IMR-90 (cell line): ENCODE results near the gene EPHA2. TPM values are rescaled to one million over a fixed set of nuclear protein-coding genes. Genes with fewer than 3 reads are reported as not detected.

Experiments used
- ATAC-seq: fragments of 200-7000 bp; cut with Tn5 transposase; 2 replicates; pipeline ENCODE4 v1.9.1; 2020; ENCODE audit warnings: low read depth, mild to moderate bottlenecking, moderate library complexity
- BruUV-seq: library from RNA; stranded (reverse); fragments of 400-500 nt; replicated peaks from 2 replicates; lab custom pipeline; 2021; lab: Mats Ljungman, UMichigan
- CTCF ChIA-PET: fragments of 300-600 bp; formaldehyde crosslinking; extraction: SDS; loops from one replicate; lab custom pipeline; 2021; ENCODE audit warnings: antibody characterized with exemption; lab: Yijun Ruan, JAX
- POLR2A ChIA-PET: fragments of 300-600 bp; sonication (Branson Sonifier 250); formaldehyde crosslinking; loops from one replicate; lab custom pipeline; 2022; ENCODE audit warnings: antibody characterized with exemption; ENCODE audit not compliant: unreplicated experiment; lab: Charles Lee
- DNase-seq: peaks from one replicate; pipeline ENCODE4 v3.0.0; 2013
- H2AFZ ChIP-seq: replicated peaks from 2 replicates; pipeline ENCODE3; 2013; ENCODE audit warnings: low read length, mild to moderate bottlenecking; ENCODE audit not compliant: poor library complexity
- H2AK5ac ChIP-seq: 2 replicates; pipeline ENCODE4 v1.6.1; 2013; ENCODE audit warnings: low read depth, low read length, inconsistent platforms
- H2AK9ac ChIP-seq: replicated peaks from 2 replicates; pipeline ENCODE3; 2013; ENCODE audit warnings: mild to moderate bottlenecking, low read depth, low read length, moderate library complexity; ENCODE audit not compliant: poor library complexity
- H2BK120ac ChIP-seq: 2 replicates; pipeline ENCODE4 v1.6.1; 2013; ENCODE audit warnings: low read depth, low read length, inconsistent platforms
- H2BK15ac ChIP-seq: 3 replicates; pipeline ENCODE4 v1.6.1; 2013; ENCODE audit warnings: low read depth, low read length, inconsistent platforms
- H2BK20ac ChIP-seq: 2 replicates; pipeline ENCODE4 v1.6.1; 2013; ENCODE audit warnings: low read depth, mild to moderate bottlenecking, inconsistent platforms, low read length, moderate library complexity
- H2BK5ac ChIP-seq: 2 replicates; pipeline ENCODE4 v1.6.1; 2013; ENCODE audit warnings: mild to moderate bottlenecking, low read depth, low read length, inconsistent platforms; ENCODE audit not compliant: poor library complexity, severe bottlenecking
- H3K14ac ChIP-seq: replicated peaks from 2 replicates; pipeline ENCODE4 v1.6.1; 2013; ENCODE audit warnings: low read depth, low read length, inconsistent platforms
- H3K18ac ChIP-seq: 2 replicates; pipeline ENCODE4 v1.6.1; 2013; ENCODE audit warnings: low read depth, low read length, control low read depth
- H3K23ac ChIP-seq: 2 replicates; pipeline ENCODE4 v1.6.1; 2013; ENCODE audit warnings: low read depth, low read length, inconsistent platforms
- H3K27ac ChIP-seq: 2 replicates; pipeline ENCODE4 v1.5.1; 2013; ENCODE audit warnings: mild to moderate bottlenecking, control low read depth, low read length; ENCODE audit not compliant: insufficient read depth
- H3K27me3 ChIP-seq: 2 replicates; pipeline ENCODE4 v1.6.1; 2013; ENCODE audit warnings: low read length; ENCODE audit not compliant: control insufficient read depth, insufficient read depth
- H3K36me3 ChIP-seq: 2 replicates; pipeline ENCODE4 v1.6.1; 2013; ENCODE audit warnings: low read length, mixed read lengths; ENCODE audit not compliant: control insufficient read depth, insufficient read depth
- H3K4ac ChIP-seq: 2 replicates; pipeline ENCODE4 v1.6.1; 2013; ENCODE audit warnings: low read depth, low read length, inconsistent platforms
- H3K4me1 ChIP-seq: 2 replicates; pipeline ENCODE4 v1.6.1; 2013; ENCODE audit warnings: low read length, mixed read lengths; ENCODE audit not compliant: control insufficient read depth, insufficient read depth
- H3K4me2 ChIP-seq: 2 replicates; pipeline ENCODE4 v1.6.1; 2013; ENCODE audit warnings: low read depth, mild to moderate bottlenecking, control low read depth, low read length, moderate library complexity
- H3K4me3 ChIP-seq: 2 replicates; pipeline ENCODE4 v1.5.1; 2013; ENCODE audit warnings: low read depth, mild to moderate bottlenecking, control low read depth, low read length, moderate library complexity; ENCODE audit not compliant: insufficient read depth
- H3K56ac ChIP-seq: 2 replicates; pipeline ENCODE4 v1.6.1; 2013; ENCODE audit warnings: low read length, inconsistent platforms; ENCODE audit not compliant: insufficient read depth; ENCODE audit errors: extremely low read depth
- H3K79me1 ChIP-seq, 2 experiments: 2 replicates each; pipeline ENCODE4 v1.6.1; 2013; ENCODE audit warnings: low read length in 2 of 2, inconsistent platforms in 1 of 2, low read depth in 1 of 2
- H3K9ac ChIP-seq: 2 replicates; pipeline ENCODE4 v1.6.1; 2013; ENCODE audit warnings: low read depth, low read length, control low read depth
- H3K9me1 ChIP-seq: 2 replicates; pipeline ENCODE4 v1.6.1; 2013; ENCODE audit warnings: low read length, inconsistent platforms; ENCODE audit not compliant: insufficient read depth
- H3K9me3 ChIP-seq: 2 replicates; pipeline ENCODE4 v1.6.1; 2013; ENCODE audit warnings: low read length; ENCODE audit not compliant: control insufficient read depth, insufficient read depth
- H4K20me1 ChIP-seq: 2 replicates; pipeline ENCODE4 v1.6.1; 2013; ENCODE audit warnings: low read length, inconsistent platforms; ENCODE audit not compliant: insufficient read depth
- H4K5ac ChIP-seq: 2 replicates; pipeline ENCODE4 v1.6.1; 2013; ENCODE audit warnings: mild to moderate bottlenecking, low read depth, low read length, control low read depth
- H4K8ac ChIP-seq, 2 experiments: 2 replicates each; pipeline ENCODE4 v1.6.1; 2013; ENCODE audit warnings: low read depth in 2 of 2, low read length in 2 of 2, control low read depth in 1 of 2, inconsistent platforms in 1 of 2
- H4K91ac ChIP-seq: 2 replicates; pipeline ENCODE4 v1.6.1; 2013; ENCODE audit warnings: low read depth, low read length, inconsistent platforms; ENCODE audit not compliant: insufficient read depth
- BHLHE40 ChIP-seq: fragments of 150-350 bp; IDR thresholded peaks from 2 replicates; pipeline ENCODE4 v1.6.1; 2016; ENCODE audit warnings: mild to moderate bottlenecking, low read depth, low read length
- RCOR1 ChIP-seq: IDR thresholded peaks from 2 replicates; pipeline ENCODE4 v1.6.1; 2012; ENCODE audit warnings: mild to moderate bottlenecking, low read length, improper control_type of control experiment; ENCODE audit not compliant: insufficient replicate concordance
- RFX5 ChIP-seq: IDR thresholded peaks from 2 replicates; pipeline ENCODE4 v1.8.0; 2012; ENCODE audit warnings: low read depth, mild to moderate bottlenecking, low read length, moderate library complexity
- SMC3 ChIP-seq: fragments of 150-350 bp; IDR thresholded peaks from 2 replicates; pipeline ENCODE4 v1.6.1; 2016; ENCODE audit warnings: low read depth, mild to moderate bottlenecking, antibody characterized with exemption, low read length, moderate library complexity
- WGBS, 2 experiments: methylation state at CpG; one replicate each; pipeline versions ENCODE4 v1.1.5 to v1.1.7; 2013; ENCODE audit warnings: missing lambda C conversion rate in 2 of 2; ENCODE audit not compliant: insufficient read length in 1 of 2; ENCODE audit errors: extremely low coverage in 2 of 2; 5-methylcytosine and 5-hydroxymethylcytosine counted together
- dilution Hi-C: fragments of 300-500 bp; cut with HindIII; formaldehyde crosslinking; loops from one replicate; pipeline ENCODE4 v1.14.3; 2018; ENCODE audit warnings: low sequenced_read_pairs; ENCODE audit not compliant: unreplicated experiment
- in situ Hi-C: fragments of 300-500 bp; cut with MboI; formaldehyde crosslinking; loops from 3 replicates; pipeline ENCODE4 v1.14.3; 2019; ENCODE audit warnings: low sequenced_read_pairs, inconsistent platforms, mixed read lengths
- intact Hi-C: fragments of 100-400 bp; cut with micrococcal nuclease; formaldehyde crosslinking; loops from 2 replicates; pipeline ENCODE4 v1.10.0; 2022
- polyA plus RNA-seq, 3 experiments: library from polyadenylated mRNA; depleted of rRNA; stranded (reverse); fragments of >200 nt; gene quantifications; 2 replicates each; pipeline ENCODE4 v1.2.3, GENCODE V29; 2012; ENCODE audit warnings: low replicate concordance in 1 of 3
- total RNA-seq: library from RNA; depleted of rRNA; stranded (reverse); fragments of >200 nt; gene quantifications from 2 replicates; pipeline ENCODE4 v1.2.3, GENCODE V29; 2012

EPHA2 gene
- total and polyA plus RNA-seq, 2 of the 4 experiments (the other 2 are of a cell fraction): 24.0 to 72.6 TPM

DNA sequence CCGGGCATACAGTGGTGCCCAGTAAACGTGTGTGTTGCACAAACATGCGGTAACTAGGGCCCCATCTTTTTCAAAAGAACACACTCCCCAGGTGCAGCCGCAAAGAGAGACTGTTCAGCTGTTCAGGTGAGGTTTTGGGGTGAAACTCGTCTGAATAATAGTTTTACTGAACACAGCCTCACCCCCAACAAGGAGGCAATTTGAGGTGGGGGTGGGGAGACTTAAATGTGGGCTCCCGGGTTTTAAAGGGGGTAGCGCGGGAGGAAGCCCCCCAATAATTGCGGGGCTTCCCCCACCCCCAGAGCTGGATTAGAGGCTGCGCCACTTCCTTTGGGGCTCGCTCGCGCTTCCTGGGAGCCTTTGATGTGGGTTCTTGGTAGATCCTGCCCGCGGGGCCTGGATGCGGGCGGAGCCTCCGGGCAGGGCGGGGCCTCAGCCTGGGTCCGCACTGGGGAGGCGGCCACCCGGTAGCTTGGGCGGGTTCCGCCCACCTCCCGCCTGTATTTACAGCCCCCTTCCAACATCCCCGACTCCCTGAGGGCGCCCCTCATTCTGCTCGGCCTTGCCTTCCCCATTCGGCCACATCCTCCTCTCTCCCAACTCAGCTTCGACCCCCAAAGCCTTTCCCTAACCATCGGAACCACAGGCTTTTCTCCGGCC, 6.4 kb upstream of the EPHA2 start:
- dilution Hi-C loops: no loop called here
- Histone ChIP-seq H4K20me1 (no peaks in the 10 kb centered on the region), H3K56ac (no peak overlapping the region), H3K4me2 (no peak overlapping the region), H3K23ac (no peak overlapping the region), H3K9me3 (no peaks in the 10 kb centered on the region), H3K9ac (no peak overlapping the region), H2BK120ac (peak overlapping the region; percentile 20; the same call in 1 of the 2 replicates), H4K8ac (0 out of 4 replicates have a peak overlapping the region, but pooled peaks of 1 of the 2 experiments have one; percentile 16), H3K4me3 (no peak overlapping the region), H2BK20ac (no peak overlapping the region), H3K14ac (no peak overlapping the region), H3K79me1 (peaks cover 0 to 14% of the 10 kb centered on the region in 2 experiments; a peak in 2 of 4 replicates), H3K9me1 (peaks cover 11% of the 10 kb centered on the region), H2AK5ac (peak overlapping the region; percentile 63; the same call in 1 of the 2 replicates), H2BK5ac (no peak overlapping the region), H2BK15ac (no peak overlapping the region), H4K91ac (peak overlapping the region; percentile 15; the same call in 1 of the 2 replicates), H3K4me1 (peaks cover 5% of the 10 kb centered on the region; the same call in 1 of the 2 replicates), H3K4ac (no peak overlapping the region), H3K18ac (no peak overlapping the region), H2AFZ (peak overlapping the region; percentile 56), H4K5ac (no peak overlapping the region), H3K36me3 (no peaks in the 10 kb centered on the region), H3K27ac (no peak overlapping the region), H2AK9ac (peak overlapping the region; percentile 70), H3K27me3 (no peaks in the 10 kb centered on the region)
- intact Hi-C loops: no loop called here
- 45% methylated on average over 17 of the region's 32 CpGs; no CpG with 5 or more reads in 1 of the 2 experiments for WGBS, 2 experiments
- ChIA-PET POLR2A (no interaction called here), CTCF (interaction anchor here (0.8 to 1.6 kb wide), 2 partner anchors 80 to 83 kb away, joined by 3 read pairs; no protein-coding TSS in a partner anchor)
- DNase-seq: no peak
- TF ChIP-seq SMC3: no peak
- no peak for TF ChIP-seq RFX5
- no peak for TF ChIP-seq BHLHE40
- no peak for TF ChIP-seq RCOR1
- BruUV-seq: no TSS peak
- no peak for ATAC-seq
- in situ Hi-C loops: no loop called here
